Ascending aorta (tissue), 2 donors: Measurements from ENCODE around the gene GRHL3. TPM values are rescaled to one million over a fixed set of nuclear protein-coding genes. Genes with fewer than 3 reads are reported as not detected.

ENCODE experiments used
- DNase-seq, 2 donors: peaks; one replicate each; pipeline ENCODE4 v3.0.0-alpha.2; 2019; ENCODE audit warnings: low spot score in 2 of 2
- H3K27ac ChIP-seq, 2 donors: fragments of 200-600 bp; sonication (generic); one replicate each; pipeline ENCODE4 v1.5.1; 2016 to 2017; ENCODE audit warnings: mild to moderate bottlenecking in 1 of 2
- H3K27me3 ChIP-seq: fragments of 200-600 bp; sonication (generic); one replicate; pipeline ENCODE4 v1.5.1; 2017
- H3K36me3 ChIP-seq, 2 donors: fragments of 200-600 bp; sonication (generic); one replicate each; pipeline ENCODE4 v1.5.1; 2016
- H3K4me1 ChIP-seq, 2 donors: fragments of 200-600 bp; sonication (generic); one replicate each; pipeline ENCODE4 v1.5.1; 2016 to 2017; ENCODE audit warnings: mild to moderate bottlenecking in 1 of 2
- H3K4me3 ChIP-seq, 2 donors: fragments of 200-600 bp; sonication (generic); one replicate each; pipeline ENCODE4 v1.5.1; 2016 to 2017; ENCODE audit warnings: mild to moderate bottlenecking in 1 of 2
- H3K9me3 ChIP-seq, 2 donors: fragments of 200-600 bp; sonication (generic); one replicate each; pipeline ENCODE4 v1.5.1; 2016
- intact Hi-C: fragments of 100-400 bp; cut with DNase I; formaldehyde crosslinking; loops from one replicate; pipeline ENCODE4 v1.15.1; 2023
- total RNA-seq: library from RNA; depleted of rRNA; stranded (reverse); fragments of >200 nt; gene quantifications from one replicate; pipeline ENCODE4 v1.1.0, GENCODE V29; 2016
- TF ChIP-seq, protein P1 (sequence below), 3 experiments: fragments of 200-600 bp in 2 of 3; fragments of 450-650 bp in 1 of 3; sonication (generic) in 2 of 3; IDR thresholded peaks; one replicate each; pipeline ENCODE4 v1.5.1; 2016 to 2019; ENCODE audit warnings: antibody characterized with exemption in 3 of 3, mild to moderate bottlenecking in 1 of 3, moderate library complexity in 1 of 3

GRHL3 gene
- total RNA-seq, 1 donor from 2014 or later = not detected

DNA sequence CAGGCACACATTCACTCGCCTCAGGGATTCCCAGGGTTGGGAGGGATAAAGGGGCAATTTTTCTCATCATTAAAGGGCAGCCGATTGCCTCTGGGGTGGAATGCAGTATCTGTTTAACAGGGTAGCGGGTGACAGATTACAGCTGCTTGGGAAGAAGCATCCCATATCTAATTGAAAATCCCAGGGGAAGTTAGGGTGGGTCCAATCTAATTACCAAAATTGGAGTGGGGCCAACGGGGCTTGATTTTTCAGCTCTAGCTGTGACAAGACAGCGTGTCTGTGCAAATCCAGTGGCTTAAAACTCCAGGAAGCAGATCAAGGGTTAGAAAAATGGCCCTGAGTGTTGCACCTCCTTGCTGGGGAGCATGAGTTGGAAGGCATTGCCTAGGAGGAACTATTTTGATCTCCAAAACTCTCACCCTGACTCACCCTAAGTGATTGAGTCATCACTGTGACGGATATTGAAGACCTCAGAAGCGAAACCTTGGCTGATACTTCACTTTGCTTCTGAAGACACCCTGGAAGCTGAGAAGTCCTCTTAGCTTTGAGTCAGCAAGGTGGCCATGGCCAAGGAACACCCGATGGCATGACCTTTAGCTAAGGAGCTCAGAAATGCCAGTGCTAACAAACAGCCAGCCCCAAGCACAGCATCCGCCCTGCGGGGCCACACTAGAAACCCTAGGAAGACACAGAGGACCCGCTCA is 46.0 kb downstream of the GRHL3 start:
- Histone ChIP-seq H3K36me3 (no peaks in the 10 kb centered on the region), H3K27ac (no peak overlapping the region), H3K27me3 (no peaks in the 10 kb centered on the region), H3K9me3 (no peaks in the 10 kb centered on the region), H3K4me3 (no peak overlapping the region), H3K4me1 (no peaks in the 10 kb centered on the region)
- TF ChIP-seq, protein P1, sequence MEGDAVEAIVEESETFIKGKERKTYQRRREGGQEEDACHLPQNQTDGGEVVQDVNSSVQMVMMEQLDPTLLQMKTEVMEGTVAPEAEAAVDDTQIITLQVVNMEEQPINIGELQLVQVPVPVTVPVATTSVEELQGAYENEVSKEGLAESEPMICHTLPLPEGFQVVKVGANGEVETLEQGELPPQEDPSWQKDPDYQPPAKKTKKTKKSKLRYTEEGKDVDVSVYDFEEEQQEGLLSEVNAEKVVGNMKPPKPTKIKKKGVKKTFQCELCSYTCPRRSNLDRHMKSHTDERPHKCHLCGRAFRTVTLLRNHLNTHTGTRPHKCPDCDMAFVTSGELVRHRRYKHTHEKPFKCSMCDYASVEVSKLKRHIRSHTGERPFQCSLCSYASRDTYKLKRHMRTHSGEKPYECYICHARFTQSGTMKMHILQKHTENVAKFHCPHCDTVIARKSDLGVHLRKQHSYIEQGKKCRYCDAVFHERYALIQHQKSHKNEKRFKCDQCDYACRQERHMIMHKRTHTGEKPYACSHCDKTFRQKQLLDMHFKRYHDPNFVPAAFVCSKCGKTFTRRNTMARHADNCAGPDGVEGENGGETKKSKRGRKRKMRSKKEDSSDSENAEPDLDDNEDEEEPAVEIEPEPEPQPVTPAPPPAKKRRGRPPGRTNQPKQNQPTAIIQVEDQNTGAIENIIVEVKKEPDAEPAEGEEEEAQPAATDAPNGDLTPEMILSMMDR (IDR thresholded peaks at IDR 0.05) = no peak
- no peak for DNase-seq
- intact Hi-C loops = no loop called here

DNA sequence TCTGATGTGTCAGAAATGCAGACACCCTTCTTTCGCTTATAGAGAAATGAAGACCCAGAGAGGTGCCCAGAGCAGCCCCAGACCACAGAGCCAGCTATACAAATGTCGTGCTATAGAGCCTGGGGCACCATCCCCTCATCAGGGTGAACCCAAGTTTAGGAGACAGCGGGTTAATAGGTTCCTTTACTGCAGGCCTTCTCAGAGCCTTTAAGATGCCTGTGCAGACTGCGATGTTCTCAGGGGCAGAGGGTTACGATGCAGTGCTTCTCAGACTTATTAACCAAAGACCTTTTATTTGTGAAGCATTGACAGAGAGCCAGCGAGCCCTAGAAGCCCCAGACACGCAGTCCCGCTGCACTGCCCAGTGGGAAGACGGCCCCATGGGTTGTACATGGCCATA is 47.5 kb downstream of the GRHL3 start:
- Histone ChIP-seq H3K27ac (no peak overlapping the region), H3K27me3 (no peaks in the 10 kb centered on the region), H3K4me3 (no peak overlapping the region), H3K9me3 (no peaks in the 10 kb centered on the region), H3K4me1 (no peaks in the 10 kb centered on the region), H3K36me3 (no peaks in the 10 kb centered on the region)
- TF ChIP-seq, protein P1 (IDR thresholded peaks at IDR 0.05) = no peak
- intact Hi-C loops = no loop called here
- no peak for DNase-seq

DNA sequence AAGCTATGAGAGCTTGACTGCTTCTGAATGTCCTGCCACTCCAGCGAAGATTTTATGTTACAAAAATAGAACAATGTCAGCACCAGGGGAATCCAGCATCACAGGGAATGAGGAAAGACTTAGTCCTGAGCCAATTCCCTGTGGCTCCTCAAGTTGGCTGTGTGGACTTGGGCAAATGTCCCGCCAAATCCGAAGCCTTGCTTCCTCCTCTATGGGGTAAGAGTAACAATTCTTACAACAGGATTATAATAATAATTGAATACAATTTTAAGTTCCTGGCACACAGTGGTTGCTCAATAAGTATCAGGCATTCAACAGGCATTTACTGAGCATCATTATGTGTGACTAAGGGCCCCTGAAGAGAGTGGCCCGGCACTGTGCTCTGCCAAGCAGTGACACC is 50.0 kb downstream of the GRHL3 start:
- H3K4me1 ChIP-seq = no peaks in the 10 kb centered on the region
- no peak overlapping the region for H3K27ac ChIP-seq
- H3K4me3 ChIP-seq = no peak overlapping the region
- H3K27me3 ChIP-seq = no peaks in the 10 kb centered on the region
- DNase-seq = peak in 1 of 2 donors; percentile 71
- intact Hi-C loops = no loop called here
- no peaks in the 10 kb centered on the region for H3K36me3 ChIP-seq
- TF ChIP-seq, protein P1 (IDR thresholded peaks at IDR 0.05) = no peak
- H3K9me3 ChIP-seq = no peaks in the 10 kb centered on the region

DNA sequence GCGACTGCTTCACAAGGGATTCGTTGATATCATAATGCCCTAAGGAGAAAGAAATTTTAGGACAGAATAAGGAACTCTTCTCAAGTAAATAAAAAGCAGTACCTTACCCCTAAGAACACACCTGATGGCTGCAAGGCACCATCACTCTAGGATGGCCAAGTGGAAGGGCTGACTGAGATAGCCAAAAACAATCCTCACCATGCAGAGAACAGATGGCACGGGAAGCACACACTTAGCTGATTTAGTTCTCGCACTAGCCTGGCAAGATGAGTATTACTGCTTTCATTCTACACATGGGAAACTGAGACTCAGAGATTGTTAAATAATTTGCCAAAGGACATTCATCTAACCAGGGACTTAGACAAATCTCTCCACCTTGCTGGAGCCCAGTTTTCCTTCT is 50.6 kb downstream of the GRHL3 start:
- Histone ChIP-seq H3K4me1 (no peaks in the 10 kb centered on the region), H3K9me3 (no peaks in the 10 kb centered on the region), H3K36me3 (no peaks in the 10 kb centered on the region), H3K27me3 (no peaks in the 10 kb centered on the region), H3K4me3 (no peak overlapping the region), H3K27ac (no peak overlapping the region)
- intact Hi-C loops = no loop called here
- TF ChIP-seq, protein P1 (IDR thresholded peaks at IDR 0.05) = no peak
- no peak for DNase-seq

DNA sequence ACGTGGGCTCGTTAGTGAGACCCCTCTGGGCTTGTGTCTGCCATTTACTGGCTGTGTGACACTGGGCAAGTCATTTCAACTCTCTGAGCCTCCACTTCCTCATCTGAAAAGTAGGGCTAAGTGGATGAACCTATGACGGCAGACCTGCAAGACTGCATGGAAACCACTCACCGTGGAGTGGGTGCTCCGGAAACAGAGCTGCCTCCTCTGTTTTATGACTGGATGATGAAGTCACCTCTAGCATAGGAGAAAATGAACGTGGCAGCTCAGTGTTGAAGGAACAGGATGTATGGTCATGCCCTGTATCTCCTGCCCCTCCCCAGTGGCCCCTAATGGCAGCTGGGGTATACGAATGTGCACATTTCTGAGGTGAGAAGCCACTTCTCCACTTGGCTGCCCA is 53.9 kb downstream of the GRHL3 start:
- TF ChIP-seq, protein P1 (IDR thresholded peaks at IDR 0.05) = no peak
- no peaks in the 10 kb centered on the region for H3K27me3 ChIP-seq
- H3K4me3 ChIP-seq = no peak overlapping the region
- intact Hi-C loops = no loop called here
- no peaks in the 10 kb centered on the region for H3K9me3 ChIP-seq
- no peaks in the 10 kb centered on the region for H3K36me3 ChIP-seq
- H3K27ac ChIP-seq = no peak overlapping the region
- DNase-seq = no peak
- H3K4me1 ChIP-seq = no peaks in the 10 kb centered on the region

DNA sequence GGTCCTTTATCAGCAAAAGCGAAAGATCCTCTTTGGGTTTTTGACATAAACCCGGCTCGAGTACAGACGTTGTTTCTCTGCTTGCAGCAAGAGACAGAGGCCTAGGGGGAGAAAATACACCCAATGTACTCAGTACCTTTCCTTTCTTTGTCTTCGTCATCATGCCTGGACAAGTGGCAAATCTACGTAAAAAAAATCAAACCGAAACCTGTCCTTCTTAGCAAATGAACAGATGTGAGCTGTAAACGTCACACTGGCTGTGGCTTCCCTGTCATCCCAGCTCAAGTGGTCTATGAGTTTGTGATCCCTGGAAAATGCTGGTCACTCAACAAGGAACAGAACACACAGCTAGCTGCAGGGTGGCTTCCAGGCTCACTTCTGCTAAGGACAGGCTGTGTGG is 54.6 kb downstream of the GRHL3 start:
- Histone ChIP-seq H3K9me3 (no peaks in the 10 kb centered on the region), H3K4me3 (no peak overlapping the region), H3K27me3 (no peaks in the 10 kb centered on the region), H3K36me3 (no peaks in the 10 kb centered on the region), H3K4me1 (no peaks in the 10 kb centered on the region), H3K27ac (no peak overlapping the region)
- DNase-seq = no peak
- TF ChIP-seq, protein P1 (IDR thresholded peaks at IDR 0.05) = no peak
- intact Hi-C loops = no loop called here
